Measurements from ENCODE around the gene TGIF1. TPM values are rescaled to one million over a fixed set of nuclear protein-coding genes. Genes with fewer than 3 reads are reported as not detected.
"Not testable (repeated sequence)": the region's sequence is repeated elsewhere in the genome, so short reads cannot be mapped to it uniquely, and the experiment has no call there.

The TGIF1 gene
- total RNA-seq, 4 donors from 2014 or later = 33.8 to 90.8 (median 47.0) TPM

DNA sequence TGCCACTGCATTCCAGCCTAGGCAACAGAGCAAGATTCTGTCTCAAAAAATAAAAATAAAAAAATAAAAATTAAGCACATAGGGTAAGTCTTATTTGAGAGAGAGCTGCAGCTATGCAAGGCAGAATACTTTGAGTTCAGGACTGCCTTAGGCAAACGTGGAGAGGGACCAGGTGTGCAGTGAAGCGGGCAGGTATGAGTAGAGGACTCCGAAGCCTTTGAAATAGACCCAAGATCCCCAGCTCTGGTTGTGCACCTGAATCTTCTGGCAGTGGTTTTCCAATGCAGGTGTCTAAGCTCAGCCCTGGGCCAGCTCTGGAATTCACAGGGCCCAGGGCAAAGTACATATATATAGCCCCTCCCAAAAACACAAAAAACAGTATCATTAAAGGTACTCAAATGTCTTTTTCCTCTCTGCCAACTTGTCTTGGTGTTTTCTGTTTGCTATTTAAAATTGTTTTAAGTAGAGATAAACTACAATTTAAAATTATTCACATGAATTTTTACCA is 21.2 kb downstream of the TGIF1 start:
- H3K27me3 ChIP-seq = no peaks in the 10 kb centered on the region
- intact Hi-C loops (cut with DNase I; ENCODE audit: low total_unique reads) (no loop called here), in situ Hi-C loops (cut with MboI; ENCODE audit: low sequenced_read_pairs in 4 of 4) (no loop called here)
- no peak for ATAC-seq
- DNase-seq = no peak
- no peaks in the 10 kb centered on the region for H3K4me1 ChIP-seq
- TF ChIP-seq POLR2A (IDR thresholded peaks at IDR 0.05) = no peak
- TF ChIP-seq, protein P1, sequence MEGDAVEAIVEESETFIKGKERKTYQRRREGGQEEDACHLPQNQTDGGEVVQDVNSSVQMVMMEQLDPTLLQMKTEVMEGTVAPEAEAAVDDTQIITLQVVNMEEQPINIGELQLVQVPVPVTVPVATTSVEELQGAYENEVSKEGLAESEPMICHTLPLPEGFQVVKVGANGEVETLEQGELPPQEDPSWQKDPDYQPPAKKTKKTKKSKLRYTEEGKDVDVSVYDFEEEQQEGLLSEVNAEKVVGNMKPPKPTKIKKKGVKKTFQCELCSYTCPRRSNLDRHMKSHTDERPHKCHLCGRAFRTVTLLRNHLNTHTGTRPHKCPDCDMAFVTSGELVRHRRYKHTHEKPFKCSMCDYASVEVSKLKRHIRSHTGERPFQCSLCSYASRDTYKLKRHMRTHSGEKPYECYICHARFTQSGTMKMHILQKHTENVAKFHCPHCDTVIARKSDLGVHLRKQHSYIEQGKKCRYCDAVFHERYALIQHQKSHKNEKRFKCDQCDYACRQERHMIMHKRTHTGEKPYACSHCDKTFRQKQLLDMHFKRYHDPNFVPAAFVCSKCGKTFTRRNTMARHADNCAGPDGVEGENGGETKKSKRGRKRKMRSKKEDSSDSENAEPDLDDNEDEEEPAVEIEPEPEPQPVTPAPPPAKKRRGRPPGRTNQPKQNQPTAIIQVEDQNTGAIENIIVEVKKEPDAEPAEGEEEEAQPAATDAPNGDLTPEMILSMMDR (IDR thresholded peaks at IDR 0.05 in 4 of 5, conservative IDR thresholded peaks at IDR 0.05 in 1 of 5) = no peak
- H3K4me3 ChIP-seq = no peak overlapping the region
- no peak overlapping the region for H3K27ac ChIP-seq
- H3K9me3 ChIP-seq = no peaks in the 10 kb centered on the region
- H3K36me3 ChIP-seq = no peaks in the 10 kb centered on the region

DNA sequence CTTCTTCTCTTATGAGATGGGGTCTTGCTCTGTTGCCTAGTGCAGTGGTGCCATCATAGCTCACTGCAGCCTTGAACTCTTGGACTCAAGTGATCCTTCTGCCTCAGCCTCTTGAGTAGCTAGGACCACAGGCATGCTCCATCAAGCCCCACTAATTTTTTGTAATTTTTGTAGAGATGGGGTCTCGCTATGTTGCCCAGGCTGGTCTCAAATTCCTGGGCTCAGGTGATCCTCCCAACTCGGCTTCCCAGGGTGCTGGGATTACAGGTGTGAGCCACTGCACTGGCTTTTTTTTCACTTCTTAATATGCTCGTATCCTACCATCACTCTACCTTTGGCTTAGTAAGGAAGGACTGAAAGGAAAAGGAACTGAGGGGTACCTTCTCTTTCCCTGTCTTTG is 22.1 kb downstream of the TGIF1 start:
- DNase-seq; H3K9me3 ChIP-seq; in situ Hi-C loops (cut with MboI; ENCODE audit: low sequenced_read_pairs in 4 of 4); H3K4me3 ChIP-seq; H3K4me1 ChIP-seq; intact Hi-C loops (cut with DNase I; ENCODE audit: low total_unique reads); H3K27me3 ChIP-seq; H3K27ac ChIP-seq; H3K36me3 ChIP-seq; ATAC-seq: not testable (repeated sequence)

- Histone ChIP-seq H3K4me3 (no peak overlapping the region), H3K36me3 (no peaks in the 10 kb centered on the region), H3K9me3 (no peaks in the 10 kb centered on the region), H3K27ac (no peak overlapping the region), H3K4me1 (no peaks in the 10 kb centered on the region), H3K27me3 (no peaks in the 10 kb centered on the region)
- TF ChIP-seq, protein P1 (IDR thresholded peaks at IDR 0.05 in 4 of 5, conservative IDR thresholded peaks at IDR 0.05 in 1 of 5) = no peak
- no peak for TF ChIP-seq POLR2A (IDR thresholded peaks at IDR 0.05)
- in situ Hi-C loops (cut with MboI; ENCODE audit: low sequenced_read_pairs in 4 of 4) = no loop called here
- ATAC-seq = no peak
- DNase-seq = no peak
- intact Hi-C loops (cut with DNase I; ENCODE audit: low total_unique reads) = no loop called here
Measured at GRCh38 chr18:3472681-3473544, 22.9 kb downstream of the TGIF1 start.

- no peak overlapping the region for H3K4me3 ChIP-seq
- in situ Hi-C loops (cut with MboI; ENCODE audit: low sequenced_read_pairs in 4 of 4) (no loop called here), intact Hi-C loops (cut with DNase I; ENCODE audit: low total_unique reads) (no loop called here)
- H3K4me1 ChIP-seq = no peaks in the 10 kb centered on the region
- DNase-seq (no peak), ATAC-seq (no peak)
- H3K27ac ChIP-seq = no peak overlapping the region
- no peaks in the 10 kb centered on the region for H3K9me3 ChIP-seq
- no peaks in the 10 kb centered on the region for H3K27me3 ChIP-seq
- no peaks in the 10 kb centered on the region for H3K36me3 ChIP-seq
- TF ChIP-seq, protein P1 (IDR thresholded peaks at IDR 0.05 in 4 of 5, conservative IDR thresholded peaks at IDR 0.05 in 1 of 5) = no peak
- TF ChIP-seq POLR2A (IDR thresholded peaks at IDR 0.05) = no peak
Measured at GRCh38 chr18:3478262-3478978, 28.4 kb downstream of the TGIF1 start.

DNA sequence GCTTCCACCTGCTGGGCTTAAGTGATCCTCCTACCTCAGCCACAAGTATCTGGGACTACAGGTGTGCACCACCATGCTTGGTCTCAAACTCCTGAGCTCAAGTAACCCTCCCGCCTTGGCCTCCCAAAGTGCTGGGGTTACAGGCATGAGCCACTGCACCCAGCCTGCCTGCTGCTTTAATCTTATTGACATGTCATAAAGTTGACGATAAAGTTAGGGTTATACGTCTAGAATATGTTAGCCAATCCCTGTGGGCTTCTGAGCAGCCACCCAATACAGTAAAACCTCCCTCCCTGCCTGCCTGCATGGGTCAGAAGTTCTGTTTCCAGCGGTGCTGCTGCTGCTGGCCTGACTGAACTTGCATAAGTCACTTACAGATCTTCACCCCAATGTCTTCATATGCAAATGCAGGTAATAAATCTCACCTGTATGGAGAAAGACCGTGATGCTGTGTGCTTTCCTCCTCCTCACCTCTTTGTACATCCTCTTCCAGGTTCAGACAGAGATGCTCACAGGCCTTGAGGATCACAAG is 30.1 kb downstream of the TGIF1 start:
- TF ChIP-seq POLR2A (IDR thresholded peaks at IDR 0.05) = no peak
- TF ChIP-seq, protein P1 (IDR thresholded peaks at IDR 0.05 in 4 of 5, conservative IDR thresholded peaks at IDR 0.05 in 1 of 5) = no peak
- Histone ChIP-seq H3K4me3 (no peak overlapping the region), H3K4me1 (no peaks in the 10 kb centered on the region), H3K9me3 (no peaks in the 10 kb centered on the region), H3K27me3 (no peaks in the 10 kb centered on the region), H3K36me3 (no peaks in the 10 kb centered on the region), H3K27ac (no peak overlapping the region)
- ATAC-seq (no peak), DNase-seq (no peak)
- in situ Hi-C loops (cut with MboI; ENCODE audit: low sequenced_read_pairs in 4 of 4) (no loop called here), intact Hi-C loops (cut with DNase I; ENCODE audit: low total_unique reads) (no loop called here)

Data from gastrocnemius medialis (tissue), 4 donors.